GM12872 (cell line): ENCODE results near the gene TSSK2.

Experiments
- TF ChIP-seq, protein P1 (sequence below): IDR thresholded peaks from 3 replicates; pipeline ENCODE4 v1.5.1; 2011; ENCODE audit warnings: low read depth, mild to moderate bottlenecking, low read length, moderate library complexity; ENCODE audit not compliant: insufficient read depth

TSSK2 gene

DNA sequence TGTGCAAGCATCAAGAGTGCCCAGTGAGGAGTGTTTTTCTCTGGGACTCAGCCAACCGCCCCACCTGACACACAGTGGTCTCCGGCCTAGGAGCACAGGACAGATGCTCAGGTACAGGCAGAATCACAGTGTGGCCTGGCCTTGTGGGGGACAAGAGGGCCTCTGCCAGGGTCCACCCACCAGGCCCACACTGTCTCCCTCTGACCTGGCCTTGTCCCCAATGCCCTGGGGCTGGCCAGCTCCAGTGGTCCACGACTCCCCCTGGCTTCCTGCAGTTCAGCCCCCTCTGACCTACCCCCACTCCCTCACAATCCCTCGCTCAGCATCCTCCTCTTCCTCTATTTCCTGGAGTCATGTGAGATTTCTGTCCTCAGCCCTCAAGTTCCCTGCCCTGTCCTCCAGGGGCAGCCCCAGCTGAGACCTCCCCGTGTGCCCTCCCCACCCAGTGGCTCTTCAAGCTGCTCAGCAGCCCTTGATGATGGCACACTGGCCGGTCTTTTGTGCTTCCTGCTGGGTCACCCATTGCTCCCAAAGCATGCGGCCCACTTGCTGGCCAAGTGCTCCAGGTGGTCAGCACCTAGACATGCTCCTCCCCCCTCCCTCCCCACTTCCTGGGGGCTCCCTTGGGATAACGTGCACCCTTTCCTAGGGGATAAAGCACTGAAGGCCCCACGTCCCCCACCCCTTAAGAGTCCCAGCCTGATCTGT, 1.7 kb downstream of the TSSK2 start:
- TF ChIP-seq, protein P1, sequence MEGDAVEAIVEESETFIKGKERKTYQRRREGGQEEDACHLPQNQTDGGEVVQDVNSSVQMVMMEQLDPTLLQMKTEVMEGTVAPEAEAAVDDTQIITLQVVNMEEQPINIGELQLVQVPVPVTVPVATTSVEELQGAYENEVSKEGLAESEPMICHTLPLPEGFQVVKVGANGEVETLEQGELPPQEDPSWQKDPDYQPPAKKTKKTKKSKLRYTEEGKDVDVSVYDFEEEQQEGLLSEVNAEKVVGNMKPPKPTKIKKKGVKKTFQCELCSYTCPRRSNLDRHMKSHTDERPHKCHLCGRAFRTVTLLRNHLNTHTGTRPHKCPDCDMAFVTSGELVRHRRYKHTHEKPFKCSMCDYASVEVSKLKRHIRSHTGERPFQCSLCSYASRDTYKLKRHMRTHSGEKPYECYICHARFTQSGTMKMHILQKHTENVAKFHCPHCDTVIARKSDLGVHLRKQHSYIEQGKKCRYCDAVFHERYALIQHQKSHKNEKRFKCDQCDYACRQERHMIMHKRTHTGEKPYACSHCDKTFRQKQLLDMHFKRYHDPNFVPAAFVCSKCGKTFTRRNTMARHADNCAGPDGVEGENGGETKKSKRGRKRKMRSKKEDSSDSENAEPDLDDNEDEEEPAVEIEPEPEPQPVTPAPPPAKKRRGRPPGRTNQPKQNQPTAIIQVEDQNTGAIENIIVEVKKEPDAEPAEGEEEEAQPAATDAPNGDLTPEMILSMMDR = no peak

DNA sequence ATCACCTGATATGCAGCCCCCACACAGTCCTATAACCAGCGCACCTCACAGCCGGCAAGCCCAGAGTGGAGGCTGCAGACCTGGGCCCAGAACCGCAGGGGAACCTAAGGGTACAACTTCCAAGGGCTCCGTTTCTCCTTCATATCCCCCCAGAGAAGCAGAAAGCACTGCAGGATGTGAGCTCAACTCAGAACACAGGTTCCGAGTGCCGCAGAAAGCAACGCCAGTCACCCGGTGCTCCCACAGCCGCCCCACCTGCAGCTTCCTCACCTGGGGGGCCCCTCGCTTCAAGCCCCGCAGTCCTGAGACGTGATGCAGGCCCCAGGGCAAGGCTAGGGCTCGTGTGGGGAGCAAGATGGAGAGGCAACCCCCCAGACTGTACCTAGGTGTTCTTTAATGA, 2.5 kb downstream of the TSSK2 start:
- TF ChIP-seq, protein P1 = no peak

DNA sequence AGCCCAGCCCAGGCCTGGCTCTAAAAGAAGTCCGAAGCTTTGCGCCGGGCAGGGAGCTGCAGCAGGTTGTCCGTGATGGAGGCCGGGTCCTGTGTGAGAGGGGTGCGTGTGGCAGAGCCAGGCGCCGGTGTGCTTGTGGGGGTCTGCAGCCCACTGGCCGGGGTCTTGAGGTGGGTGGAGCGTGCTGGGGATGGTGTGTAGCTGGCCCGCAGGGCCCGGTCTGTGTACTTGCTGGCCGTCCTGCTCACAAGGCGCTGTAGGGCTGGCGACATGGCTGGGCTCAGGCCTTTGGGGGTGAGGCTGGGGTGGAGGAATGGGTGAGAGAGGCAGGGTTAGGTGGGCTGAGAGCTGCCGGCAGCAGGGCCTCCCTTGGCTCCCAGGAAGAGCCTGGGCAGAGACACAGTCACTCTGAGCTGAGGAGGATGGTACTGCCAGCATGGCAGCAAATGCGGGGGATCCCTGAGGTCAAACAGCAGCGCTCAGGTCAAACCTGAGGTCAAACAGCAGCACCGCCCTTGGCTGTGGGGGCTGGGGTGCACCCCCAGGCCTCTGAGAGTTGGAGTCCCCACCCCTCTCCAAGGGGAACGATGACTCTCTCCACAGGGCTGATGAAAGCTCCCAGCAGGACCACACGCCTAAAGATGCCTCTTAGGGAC, 3.2 kb downstream of the TSSK2 start:
- TF ChIP-seq, protein P1 = no peak

DNA sequence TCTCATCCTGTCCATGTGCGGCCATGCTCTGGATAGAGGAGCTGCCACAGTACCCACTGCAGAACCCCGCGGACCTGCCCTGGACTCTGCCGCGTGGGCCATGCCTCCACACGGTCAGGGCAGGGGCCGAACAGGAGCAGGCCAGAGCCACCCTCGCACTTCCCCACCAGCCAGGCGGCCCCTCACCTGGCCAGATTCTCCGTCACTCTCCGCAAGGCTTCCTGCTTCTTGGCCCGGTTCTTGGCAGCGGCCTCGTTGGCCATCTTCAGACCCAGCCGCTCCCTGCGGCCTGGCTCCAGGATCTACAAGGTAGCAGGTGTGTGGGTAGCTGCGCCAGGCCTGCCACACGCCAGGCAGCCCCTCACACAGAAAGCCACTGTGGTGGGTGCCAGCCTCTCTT, 3.8 kb downstream of the TSSK2 start:
- TF ChIP-seq, protein P1 = no peak

DNA sequence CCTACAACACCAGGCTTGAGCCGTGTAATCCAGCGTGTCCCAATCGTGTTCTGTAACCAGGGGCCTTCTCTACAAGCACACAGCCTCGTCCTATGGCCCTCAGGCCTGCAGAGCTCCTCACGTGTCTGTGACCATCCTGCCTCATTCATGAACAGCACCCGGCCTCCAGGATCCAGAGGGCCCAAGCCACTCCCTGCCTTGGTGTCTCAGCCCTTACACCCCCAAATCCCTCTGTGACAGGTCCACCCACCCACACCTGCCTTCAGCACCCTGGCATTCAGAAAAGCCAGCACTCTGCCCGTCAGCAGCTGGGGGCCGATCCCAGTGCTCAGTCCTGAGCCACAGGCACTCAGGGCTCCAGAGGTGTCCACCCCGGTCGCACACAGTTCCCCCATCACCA, 5.8 kb downstream of the TSSK2 start:
- TF ChIP-seq, protein P1 = no peak

DNA sequence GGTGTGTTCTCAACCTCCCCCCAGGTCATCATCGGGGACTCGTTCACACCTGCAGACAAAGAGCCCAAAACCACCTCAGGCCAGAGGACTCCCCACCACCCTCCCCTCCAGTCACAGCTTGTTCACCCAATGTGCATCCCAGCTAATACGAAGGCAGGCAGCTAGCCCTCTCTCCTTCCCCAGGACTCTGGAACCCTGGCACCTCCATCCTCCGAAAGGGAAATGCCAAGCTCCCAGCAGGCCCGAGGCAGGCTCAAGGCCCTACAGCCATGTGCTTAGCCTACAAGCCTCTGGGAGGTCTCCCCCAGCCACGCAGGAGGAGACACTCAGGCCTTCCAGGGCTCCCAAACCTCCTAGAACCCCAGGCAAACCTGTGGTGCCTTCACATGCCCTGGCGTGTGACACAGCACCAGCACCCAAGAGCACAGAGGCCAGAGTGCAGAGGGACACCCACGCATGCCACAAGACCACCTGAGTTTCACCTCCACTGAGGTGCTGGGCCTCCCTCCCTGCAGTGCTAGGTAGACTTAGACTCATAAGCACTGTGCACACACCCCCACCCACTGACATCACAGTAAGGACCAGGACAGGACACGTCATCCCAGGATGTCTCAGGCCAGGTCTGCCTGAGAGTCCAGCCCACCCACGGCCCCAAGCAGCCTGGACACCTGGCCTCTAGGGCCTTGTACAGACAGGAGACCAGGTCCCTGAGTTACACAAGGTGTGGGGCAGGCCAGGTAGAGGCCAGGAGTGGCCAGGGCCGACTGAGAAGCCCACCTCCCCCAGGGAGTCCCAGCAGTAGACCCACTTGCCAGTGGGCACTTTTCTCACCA, 6.5 kb downstream of the TSSK2 start:
- TF ChIP-seq, protein P1 = no peak
